ENCODE results near the gene COL19A1.

- no peak for TF ChIP-seq ZNF274 (IDR thresholded peaks at IDR 0.05; ENCODE audit: low read depth, low read length)
- no peak for TF ChIP-seq YY1 (IDR thresholded peaks at IDR 0.05; ENCODE audit: insufficient read depth, insufficient read length)
Measured at GRCh38 chr6:69871107-69871506, 4.8 kb downstream of the COL19A1 start.

Data from NT2/D1 (cell line).